HG02973 (cell line): ENCODE measurements around the gene IGLL5.

Experiments
- ATAC-seq: cut with Tn5 transposase; IDR thresholded peaks from one replicate; pipeline ENCODE4 v1.9.1; 2021; ENCODE audit warnings: moderate library complexity; ENCODE audit not compliant: unreplicated experiment

IGLL5 gene

GRCh38 chr22:22887621-22888503 lies at the start of gene IGLL5:
Gene IGLL5 (plus strand): TSS chr22:22887816. CDS start chr22:22888054, 238 bp downstream.
- ATAC-seq = no peak

DNA sequence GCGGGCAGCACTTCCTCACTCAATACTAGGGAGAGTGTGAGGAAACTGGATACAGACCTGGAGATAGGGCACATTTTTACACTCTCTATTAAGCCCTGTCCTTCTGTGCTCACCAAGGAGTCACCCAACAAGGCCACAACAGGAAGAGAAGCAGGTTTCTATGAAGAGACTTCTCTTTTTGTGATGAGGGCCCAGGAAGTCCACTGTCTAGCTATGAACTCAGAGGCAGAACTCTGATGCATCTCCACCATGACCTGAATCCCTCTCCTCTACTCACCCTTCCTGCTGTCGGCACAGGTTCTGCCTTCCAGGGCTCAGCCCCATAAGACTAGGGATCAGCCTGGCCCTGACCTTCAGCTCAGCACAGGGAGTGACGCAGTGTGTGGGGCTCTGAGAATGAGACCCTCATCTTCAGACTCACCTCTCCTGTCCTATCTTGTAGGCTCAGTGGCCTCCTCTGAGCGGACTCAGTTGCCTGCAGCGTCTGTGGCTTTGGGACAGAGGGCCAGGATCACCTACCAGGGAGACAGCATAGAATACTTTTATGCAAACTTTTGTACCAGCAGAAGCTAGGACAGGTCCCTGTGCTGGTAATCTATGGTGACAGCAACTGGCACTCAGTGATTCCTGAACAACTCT lies 49.3 kb upstream of the IGLL5 start:
- no peak for ATAC-seq

- no peak for ATAC-seq
These were observed 47.9 kb upstream of the IGLL5 start for GRCh38 chr22:22839570-22840314.

- no peak for ATAC-seq
These were observed 46.8 kb upstream of the IGLL5 start for GRCh38 chr22:22840780-22841179.

DNA sequence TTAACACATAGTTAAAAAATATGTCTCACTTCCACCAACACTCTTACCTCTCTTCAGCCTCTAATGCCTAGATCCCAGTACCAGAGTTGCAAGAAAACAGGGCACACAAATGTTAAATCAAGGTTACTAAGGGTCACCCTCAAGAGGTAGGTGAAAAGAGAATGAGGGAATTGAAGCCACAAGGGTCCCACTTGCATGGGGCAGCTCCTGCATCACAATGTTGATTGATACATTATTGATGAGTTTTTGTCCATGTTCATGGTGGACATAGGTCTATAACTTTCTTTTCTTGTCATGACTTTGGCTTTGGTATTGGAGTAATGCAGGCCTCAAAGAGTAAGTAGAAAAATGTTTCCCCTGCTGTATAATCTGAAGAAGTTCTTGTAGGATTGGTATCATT lies 46.0 kb upstream of the IGLL5 start:
- no peak for ATAC-seq

DNA sequence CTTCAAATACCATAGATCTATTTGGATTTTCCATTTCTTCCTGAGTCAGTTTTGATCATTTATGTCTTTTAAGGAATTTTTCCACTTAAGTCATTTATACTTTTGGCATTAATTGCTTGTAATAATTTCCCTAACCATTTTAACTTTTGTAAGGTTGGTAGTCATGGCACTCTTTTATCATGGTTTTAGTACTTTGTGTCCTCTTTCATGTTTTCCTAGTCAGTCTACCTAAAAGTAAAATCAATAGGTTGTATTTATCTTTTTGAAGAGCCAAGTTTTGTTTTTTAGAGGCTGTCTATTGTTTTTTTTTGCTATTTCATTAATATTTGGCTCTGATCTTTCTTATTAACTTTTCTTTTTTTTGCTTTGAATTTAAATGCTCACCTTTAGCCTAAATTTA lies 45.5 kb upstream of the IGLL5 start:
- ATAC-seq = no peak

DNA sequence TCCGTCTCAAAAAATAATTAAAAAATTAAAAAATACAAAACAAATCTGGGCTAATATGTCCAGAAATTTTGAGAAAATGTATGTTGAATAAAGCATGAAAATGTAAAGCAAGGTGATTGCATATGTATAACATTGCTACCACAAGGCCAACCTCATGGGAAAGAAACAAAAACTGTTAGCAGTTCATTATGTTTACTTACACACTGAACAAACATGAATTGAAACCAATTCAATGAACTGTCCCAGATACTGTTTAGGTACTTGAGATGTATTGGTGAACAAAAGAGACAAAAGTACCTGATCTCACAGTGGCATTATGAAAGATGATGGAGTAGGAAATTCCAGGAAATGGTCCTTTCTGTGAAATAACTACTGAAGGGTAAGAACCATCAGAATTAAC lies 43.8 kb upstream of the IGLL5 start:
- no peak for ATAC-seq

DNA sequence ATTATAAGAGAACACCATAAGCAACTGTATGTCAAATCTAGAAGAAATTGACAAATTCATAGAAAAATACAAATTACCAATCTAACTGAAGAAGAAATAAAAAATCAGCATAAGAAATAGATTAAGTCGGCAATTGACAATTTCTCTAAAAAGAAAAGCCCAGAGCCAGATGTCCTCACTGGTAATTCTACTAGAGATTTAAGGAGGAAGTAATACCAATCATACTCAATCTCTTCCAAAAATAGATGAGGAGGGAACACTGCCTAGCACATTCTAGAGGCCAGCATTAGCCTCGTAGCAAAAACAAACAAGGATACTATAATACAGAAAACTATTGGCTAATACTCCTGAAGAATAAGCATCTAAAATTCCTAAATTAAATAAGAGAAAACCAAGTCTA lies 40.4 kb upstream of the IGLL5 start:
- no peak for ATAC-seq

DNA sequence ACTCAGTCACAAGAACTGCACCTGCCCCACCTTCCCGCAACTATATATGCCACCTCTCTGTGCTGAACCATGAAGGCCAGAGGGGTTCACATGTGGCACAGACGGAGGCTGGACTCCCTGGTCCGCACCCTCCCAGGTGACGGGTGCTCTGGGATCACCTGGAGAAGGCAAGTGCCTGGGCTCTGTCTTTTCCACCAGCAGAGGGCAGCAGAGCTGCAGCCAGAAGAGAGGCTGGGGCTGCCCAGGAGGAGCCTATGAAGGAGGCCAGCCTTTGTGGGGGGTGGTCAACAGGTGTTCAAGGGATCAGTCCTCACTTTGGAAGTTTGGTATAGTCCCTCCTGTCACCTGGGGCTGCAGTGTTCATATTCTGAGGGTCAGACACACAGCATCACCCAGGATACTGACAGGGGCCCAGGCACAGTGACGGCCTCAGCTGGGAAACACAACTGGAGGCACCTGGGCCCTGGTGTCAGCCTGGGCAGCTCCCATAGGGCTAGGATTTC lies 39.2 kb upstream of the IGLL5 start:
- ATAC-seq = no peak

- ATAC-seq = no peak
These were observed 37.7 kb upstream of the IGLL5 start for GRCh38 chr22:22849640-22850610.

DNA sequence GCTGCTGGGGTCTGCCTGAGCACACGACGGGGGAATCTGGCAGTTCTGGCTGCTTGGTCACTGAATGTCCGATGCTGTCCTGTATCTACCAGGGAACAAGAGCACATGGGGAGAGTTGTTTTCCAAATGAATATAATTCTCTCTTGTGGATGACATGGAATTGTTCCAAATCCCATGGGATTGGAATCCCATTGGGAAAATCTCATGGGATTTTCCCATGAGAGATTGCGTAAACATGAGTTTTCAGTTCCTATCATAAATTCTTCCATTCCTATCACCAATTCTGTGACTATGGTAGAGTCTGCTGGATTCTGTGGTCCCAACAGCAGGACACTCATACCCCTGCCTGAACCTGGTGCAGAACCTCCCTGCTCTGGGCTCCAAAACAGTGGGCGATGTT lies 35.6 kb upstream of the IGLL5 start:
- ATAC-seq = no peak

- ATAC-seq = no peak
These were observed 33.9 kb upstream of the IGLL5 start for GRCh38 chr22:22853713-22854112.

GRCh38 chr22:22854466-22854865 lies 33.1 kb upstream of the IGLL5 start:
- no peak for ATAC-seq

GRCh38 chr22:22855085-22855484 lies 32.5 kb upstream of the IGLL5 start:
- ATAC-seq = no peak

- no peak for ATAC-seq
These were observed 31.9 kb upstream of the IGLL5 start for GRCh38 chr22:22855617-22856308.

GRCh38 chr22:22856364-22856763 lies 31.3 kb upstream of the IGLL5 start:
- no peak for ATAC-seq

DNA sequence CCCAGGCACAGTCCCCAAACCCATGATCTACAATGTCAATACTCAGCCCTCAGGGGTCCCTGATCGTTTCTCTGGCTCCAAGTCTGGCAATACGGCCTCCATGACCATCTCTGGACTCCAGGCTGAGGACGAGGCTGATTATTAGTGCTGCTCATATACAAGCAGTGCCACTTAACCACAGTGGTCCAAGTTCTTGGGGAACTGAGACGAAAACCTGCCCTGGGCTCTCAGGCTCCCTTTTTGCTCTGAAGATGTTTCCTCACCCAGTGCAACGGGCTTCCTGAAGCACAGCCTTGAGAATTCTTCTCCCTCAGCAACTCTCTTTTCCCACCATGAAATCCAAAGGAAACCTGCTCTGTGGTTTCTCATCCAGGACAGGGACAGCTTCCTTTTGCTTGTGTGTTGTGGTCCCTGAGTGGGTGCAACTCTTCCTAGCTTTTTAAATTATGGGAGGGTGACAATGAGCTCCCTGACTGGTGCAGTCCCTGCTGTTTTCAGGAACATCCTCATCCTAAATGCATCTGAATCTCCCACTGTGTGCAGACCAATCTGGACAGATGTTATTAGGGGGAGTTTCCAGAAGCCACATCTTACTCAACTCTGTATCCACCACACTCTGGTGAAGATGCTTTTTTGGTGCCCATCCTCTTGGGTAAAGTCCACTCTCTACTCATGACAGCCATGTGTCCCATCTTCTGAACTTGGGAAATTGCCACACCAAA lies 30.6 kb upstream of the IGLL5 start:
- ATAC-seq = no peak

DNA sequence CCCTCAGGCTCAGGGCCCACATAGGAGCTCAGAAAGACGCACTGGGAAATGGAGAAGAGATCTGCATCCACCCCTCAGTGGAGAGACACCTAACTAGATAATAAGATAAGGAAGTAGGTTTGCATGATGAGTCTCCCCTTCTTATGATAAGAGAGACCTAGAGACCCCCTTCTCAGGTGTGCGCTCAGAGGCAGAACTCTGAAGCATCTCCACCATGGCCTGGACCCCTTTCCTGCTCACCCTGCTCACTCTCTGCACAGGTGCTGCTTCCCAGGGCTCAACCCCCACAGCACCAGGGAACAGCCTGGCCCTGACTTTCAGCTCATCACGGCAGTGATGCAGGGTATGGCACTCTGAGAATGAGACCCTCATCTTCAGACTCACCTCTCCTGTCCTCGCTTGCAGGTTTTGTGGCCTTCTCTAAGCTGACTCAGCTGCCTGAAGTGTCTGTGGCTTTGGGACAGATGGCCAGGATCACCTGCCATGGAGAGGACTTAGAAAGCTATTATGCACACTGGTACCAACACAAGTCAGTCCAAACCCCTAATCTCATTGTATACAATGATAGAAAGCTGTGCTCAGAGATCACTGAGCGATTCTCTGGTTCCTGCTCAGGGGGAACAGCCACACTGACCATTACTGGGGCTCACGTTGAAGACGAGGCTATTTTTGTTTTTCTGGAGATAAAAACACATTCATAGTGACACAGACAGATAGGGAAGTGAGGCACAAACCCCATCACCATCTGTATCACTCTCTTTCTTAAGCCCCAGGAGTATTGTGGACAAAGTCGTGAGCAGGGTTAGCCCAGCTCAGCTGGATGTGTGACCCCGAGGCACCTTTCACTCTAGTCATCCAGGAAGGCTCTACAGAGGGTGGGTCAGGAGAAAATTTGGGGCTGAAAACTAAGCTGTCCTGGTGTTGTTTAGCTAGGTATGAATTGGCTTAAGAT lies 29.7 kb upstream of the IGLL5 start:
- no peak for ATAC-seq
